ENCODE measurements around the gene MUC21. TPM values are rescaled to one million over a fixed set of nuclear protein-coding genes. Genes with fewer than 3 reads are reported as not detected.

Gene MUC21
- total and polyA plus RNA-seq, 2 donors from 2014 or later = not detected

DNA sequence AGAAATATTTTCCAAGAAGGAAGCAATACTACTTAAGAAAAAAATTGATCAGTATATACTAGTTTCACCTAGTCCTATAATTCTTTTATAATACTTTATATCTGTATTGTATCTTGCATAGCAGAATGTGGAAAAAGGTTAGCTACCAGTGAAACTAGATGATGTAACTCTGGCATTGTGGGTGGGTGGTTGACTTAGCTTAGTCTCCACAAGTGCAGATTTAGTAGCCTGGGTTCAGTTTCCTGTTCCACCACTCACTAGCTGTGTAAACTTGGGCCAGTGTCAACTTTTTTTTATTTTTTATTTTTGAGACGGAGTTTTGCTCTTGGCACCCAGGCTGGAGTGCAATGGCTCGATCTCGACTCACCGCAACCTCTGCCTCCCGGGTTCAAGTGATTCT, 2.0 kb downstream of the MUC21 start:
- Histone ChIP-seq H3K4me1 (ENCODE audit: control insufficient read depth in 2 of 3, insufficient read depth in 2 of 3, low read depth in 1 of 3, low read length in 3 of 3) (peaks cover 0 to 4% (median 0%) of the 10 kb centered on the region in 3 donors), H3K27ac (ENCODE audit: low read depth in 2 of 2, low read length in 2 of 2) (no peak overlapping the region), H3K27me3 (ENCODE audit: control insufficient read depth, insufficient read depth, low read length) (no peaks in the 10 kb centered on the region), H3K9me3 (ENCODE audit: control insufficient read depth in 2 of 3, insufficient read depth in 1 of 3, low read length in 3 of 3) (no peaks in the 10 kb centered on the region), H3K9ac (ENCODE audit: low read length in 3 of 3) (no peak overlapping the region), H3K4me3 (ENCODE audit: low read length in 3 of 3) (no peak overlapping the region), H3K36me3 (ENCODE audit: control insufficient read depth in 2 of 3, insufficient read depth in 3 of 3, low read length in 3 of 3) (no peaks in the 10 kb centered on the region)
- intact Hi-C loops (cut with DNase I) = no loop called here
- TF ChIP-seq, protein P1, sequence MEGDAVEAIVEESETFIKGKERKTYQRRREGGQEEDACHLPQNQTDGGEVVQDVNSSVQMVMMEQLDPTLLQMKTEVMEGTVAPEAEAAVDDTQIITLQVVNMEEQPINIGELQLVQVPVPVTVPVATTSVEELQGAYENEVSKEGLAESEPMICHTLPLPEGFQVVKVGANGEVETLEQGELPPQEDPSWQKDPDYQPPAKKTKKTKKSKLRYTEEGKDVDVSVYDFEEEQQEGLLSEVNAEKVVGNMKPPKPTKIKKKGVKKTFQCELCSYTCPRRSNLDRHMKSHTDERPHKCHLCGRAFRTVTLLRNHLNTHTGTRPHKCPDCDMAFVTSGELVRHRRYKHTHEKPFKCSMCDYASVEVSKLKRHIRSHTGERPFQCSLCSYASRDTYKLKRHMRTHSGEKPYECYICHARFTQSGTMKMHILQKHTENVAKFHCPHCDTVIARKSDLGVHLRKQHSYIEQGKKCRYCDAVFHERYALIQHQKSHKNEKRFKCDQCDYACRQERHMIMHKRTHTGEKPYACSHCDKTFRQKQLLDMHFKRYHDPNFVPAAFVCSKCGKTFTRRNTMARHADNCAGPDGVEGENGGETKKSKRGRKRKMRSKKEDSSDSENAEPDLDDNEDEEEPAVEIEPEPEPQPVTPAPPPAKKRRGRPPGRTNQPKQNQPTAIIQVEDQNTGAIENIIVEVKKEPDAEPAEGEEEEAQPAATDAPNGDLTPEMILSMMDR (IDR thresholded peaks at IDR 0.05; ENCODE audit: borderline replicate concordance, extremely low read depth, insufficient read depth) = no peak
- DNase-seq = no peak
- FAIRE-seq = no peak

DNA sequence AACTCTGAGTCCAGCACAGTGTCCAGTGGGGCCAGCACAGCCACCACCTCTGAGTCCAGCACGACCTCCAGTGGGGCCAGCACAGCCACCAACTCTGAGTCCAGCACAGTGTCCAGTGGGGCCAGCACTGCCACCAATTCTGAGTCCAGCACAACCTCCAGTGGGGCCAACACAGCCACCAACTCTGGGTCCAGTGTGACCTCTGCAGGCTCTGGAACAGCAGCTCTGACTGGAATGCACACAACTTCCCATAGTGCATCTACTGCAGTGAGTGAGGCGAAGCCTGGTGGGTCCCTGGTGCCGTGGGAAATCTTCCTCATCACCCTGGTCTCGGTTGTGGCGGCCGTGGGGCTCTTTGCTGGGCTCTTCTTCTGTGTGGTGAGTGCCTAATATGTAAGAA, 3.8 kb downstream of the MUC21 start:
- Histone ChIP-seq H3K9ac (ENCODE audit: low read length in 3 of 3) (no peak overlapping the region), H3K27ac (ENCODE audit: low read depth in 2 of 2, low read length in 2 of 2) (no peak overlapping the region), H3K4me1 (ENCODE audit: control insufficient read depth in 2 of 3, insufficient read depth in 2 of 3, low read depth in 1 of 3, low read length in 3 of 3) (peaks cover 0 to under 1% (median 0%) of the 10 kb centered on the region in 3 donors), H3K9me3 (ENCODE audit: control insufficient read depth in 2 of 3, insufficient read depth in 1 of 3, low read length in 3 of 3) (no peaks in the 10 kb centered on the region), H3K27me3 (ENCODE audit: control insufficient read depth, insufficient read depth, low read length) (no peaks in the 10 kb centered on the region), H3K4me3 (ENCODE audit: low read length in 3 of 3) (no peak overlapping the region), H3K36me3 (ENCODE audit: control insufficient read depth in 2 of 3, insufficient read depth in 3 of 3, low read length in 3 of 3) (no peaks in the 10 kb centered on the region)
- DNase-seq (no peak), FAIRE-seq (no peak)
- intact Hi-C loops (cut with DNase I) = no loop called here
- TF ChIP-seq, protein P1 (IDR thresholded peaks at IDR 0.05; ENCODE audit: borderline replicate concordance, extremely low read depth, insufficient read depth) = no peak

DNA sequence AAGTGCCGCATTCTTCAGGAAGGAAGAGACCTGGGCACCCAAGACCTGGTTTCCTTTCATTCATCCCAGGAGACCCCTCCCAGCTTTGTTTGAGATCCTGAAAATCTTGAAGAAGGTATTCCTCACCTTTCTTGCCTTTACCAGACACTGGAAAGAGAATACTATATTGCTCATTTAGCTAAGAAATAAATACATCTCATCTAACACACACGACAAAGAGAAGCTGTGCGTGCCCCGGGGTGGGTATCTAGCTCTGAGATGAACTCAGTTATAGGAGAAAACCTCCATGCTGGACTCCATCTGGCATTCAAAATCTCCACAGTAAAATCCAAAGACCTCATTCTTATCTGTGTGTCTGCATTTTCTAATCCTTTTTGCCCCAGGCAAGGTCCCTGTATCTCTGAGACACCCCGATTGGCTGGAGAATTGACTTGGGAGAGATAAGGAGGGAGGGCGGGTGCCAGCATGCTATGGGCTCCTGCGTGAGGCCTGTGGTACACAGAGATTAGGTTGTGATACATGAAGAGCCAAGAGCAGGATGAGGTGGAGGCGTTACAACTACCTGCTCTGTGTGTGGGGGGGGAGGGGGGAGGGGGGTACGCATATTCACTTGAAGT, 4.8 kb downstream of the MUC21 start:
- TF ChIP-seq, protein P1 (IDR thresholded peaks at IDR 0.05; ENCODE audit: borderline replicate concordance, extremely low read depth, insufficient read depth) = no peak
- DNase-seq (no peak), FAIRE-seq (no peak)
- Histone ChIP-seq H3K36me3 (ENCODE audit: control insufficient read depth in 2 of 3, insufficient read depth in 3 of 3, low read length in 3 of 3) (no peaks in the 10 kb centered on the region), H3K27me3 (ENCODE audit: control insufficient read depth, insufficient read depth, low read length) (no peaks in the 10 kb centered on the region), H3K9ac (ENCODE audit: low read length in 3 of 3) (no peak overlapping the region), H3K9me3 (ENCODE audit: control insufficient read depth in 2 of 3, insufficient read depth in 1 of 3, low read length in 3 of 3) (no peaks in the 10 kb centered on the region), H3K4me3 (ENCODE audit: low read length in 3 of 3) (no peak overlapping the region), H3K4me1 (ENCODE audit: control insufficient read depth in 2 of 3, insufficient read depth in 2 of 3, low read depth in 1 of 3, low read length in 3 of 3) (no peaks in the 10 kb centered on the region), H3K27ac (ENCODE audit: low read depth in 2 of 2, low read length in 2 of 2) (no peak overlapping the region)
- intact Hi-C loops (cut with DNase I) = no loop called here

Data from kidney (tissue), 14 donors.